Measurements from ENCODE around the gene TMEM92. TPM values are rescaled to one million over a fixed set of nuclear protein-coding genes. Genes with fewer than 3 reads are reported as not detected.
A peak's percentile ranks its signal among the peaks of the same experiment; 100 is the strongest.

TMEM92 gene
- polyA plus RNA-seq, 1 donor (not counting 4 experiments of a cell fraction or from before 2014, with no cell fraction given), result 0.88 TPM

DNA sequence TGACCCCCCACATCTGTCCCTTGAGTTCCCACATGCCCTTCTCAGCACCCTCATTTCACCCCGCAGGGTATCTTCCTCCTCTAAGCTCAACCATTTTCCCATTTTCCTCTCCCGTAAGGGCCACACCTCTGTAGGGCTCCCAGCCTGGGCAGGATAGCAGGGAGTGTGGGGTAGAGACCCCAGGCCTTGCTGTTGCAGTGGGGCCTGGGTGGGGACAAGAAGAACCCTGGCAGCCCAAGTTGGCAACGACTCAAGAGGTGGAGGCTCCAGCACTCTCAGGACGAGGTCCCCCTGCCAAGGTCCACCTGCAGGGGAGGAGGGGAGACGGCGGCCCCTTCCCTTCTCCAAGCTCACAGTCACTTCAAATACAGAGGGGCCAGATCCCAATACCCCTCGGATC lies 2.0 kb upstream of the TMEM92 start:
- dilution Hi-C loops (cut with MboI; ENCODE audit: extremely low pct_ligation_motif_present, low sequenced_read_pairs), result no loop called here
- no peaks in the 10 kb centered on the region for H3K27me3 ChIP-seq (ENCODE audit: control insufficient read depth, extremely low read depth, insufficient read depth, low read length)
- H2AFZ ChIP-seq (ENCODE audit: control insufficient read depth, low read length), result peak overlapping the region; percentile 95
- H3K9ac ChIP-seq (ENCODE audit: control insufficient read depth, extremely low read depth, insufficient read depth, low read length), result peak overlapping the region; percentile 71
- H3K4me3 ChIP-seq (ENCODE audit: control insufficient read depth in 2 of 3, extremely low read depth in 1 of 3, insufficient read depth in 2 of 3, low read depth in 1 of 3, low read length in 3 of 3), result peak overlapping the region; percentile 53 to 81 (median 76)
- no peak for FAIRE-seq
- H3K9me1 ChIP-seq (ENCODE audit: control insufficient read depth, extremely low read depth, insufficient read depth, low read length), result no peaks in the 10 kb centered on the region
- no peak for DNase-seq (ENCODE audit: low read depth, low spot score)
- H3K79me2 ChIP-seq (ENCODE audit: control insufficient read depth, insufficient read depth, low read length), result no peaks in the 10 kb centered on the region
- H4K20me1 ChIP-seq (ENCODE audit: control insufficient read depth, extremely low read depth, insufficient read depth, low read length), result no peaks in the 10 kb centered on the region
- no peak for TF ChIP-seq EZH2 (IDR thresholded peaks at IDR 0.05; ENCODE audit: low read length)
- TF ChIP-seq, protein P1, sequence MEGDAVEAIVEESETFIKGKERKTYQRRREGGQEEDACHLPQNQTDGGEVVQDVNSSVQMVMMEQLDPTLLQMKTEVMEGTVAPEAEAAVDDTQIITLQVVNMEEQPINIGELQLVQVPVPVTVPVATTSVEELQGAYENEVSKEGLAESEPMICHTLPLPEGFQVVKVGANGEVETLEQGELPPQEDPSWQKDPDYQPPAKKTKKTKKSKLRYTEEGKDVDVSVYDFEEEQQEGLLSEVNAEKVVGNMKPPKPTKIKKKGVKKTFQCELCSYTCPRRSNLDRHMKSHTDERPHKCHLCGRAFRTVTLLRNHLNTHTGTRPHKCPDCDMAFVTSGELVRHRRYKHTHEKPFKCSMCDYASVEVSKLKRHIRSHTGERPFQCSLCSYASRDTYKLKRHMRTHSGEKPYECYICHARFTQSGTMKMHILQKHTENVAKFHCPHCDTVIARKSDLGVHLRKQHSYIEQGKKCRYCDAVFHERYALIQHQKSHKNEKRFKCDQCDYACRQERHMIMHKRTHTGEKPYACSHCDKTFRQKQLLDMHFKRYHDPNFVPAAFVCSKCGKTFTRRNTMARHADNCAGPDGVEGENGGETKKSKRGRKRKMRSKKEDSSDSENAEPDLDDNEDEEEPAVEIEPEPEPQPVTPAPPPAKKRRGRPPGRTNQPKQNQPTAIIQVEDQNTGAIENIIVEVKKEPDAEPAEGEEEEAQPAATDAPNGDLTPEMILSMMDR (optimal IDR thresholded peaks at IDR 0.05 in 1 of 3, IDR thresholded peaks at IDR 0.05 in 1 of 3, conservative IDR thresholded peaks at IDR 0.05 in 1 of 3; ENCODE audit: extremely low read depth in 1 of 3, insufficient read depth in 2 of 3, low read length in 3 of 3), result no peak
- H3K36me3 ChIP-seq (ENCODE audit: control insufficient read depth in 2 of 2, extremely low read depth in 1 of 2, insufficient read depth in 2 of 2, low read length in 2 of 2), result no peaks in the 10 kb centered on the region
- peaks cover 19% of the 10 kb centered on the region for H3K4me1 ChIP-seq (ENCODE audit: control insufficient read depth, extremely low read depth, insufficient read depth, low read length)
- peak overlapping the region; percentile 94 for H3K4me2 ChIP-seq (ENCODE audit: control insufficient read depth, extremely low read depth, insufficient read depth, low read depth, low read length)
- H3K9me3 ChIP-seq (ENCODE audit: control insufficient read depth, low read depth, low read length), result no peaks in the 10 kb centered on the region
- no peak overlapping the region for H3K27ac ChIP-seq (ENCODE audit: control insufficient read depth, insufficient read depth, low read length)

GRCh38 chr17:50272711-50273653 lies 1.3 kb upstream of the TMEM92 start:
- TF ChIP-seq, protein P1 (optimal IDR thresholded peaks at IDR 0.05 in 1 of 3, IDR thresholded peaks at IDR 0.05 in 1 of 3, conservative IDR thresholded peaks at IDR 0.05 in 1 of 3; ENCODE audit: extremely low read depth in 1 of 3, insufficient read depth in 2 of 3, low read length in 3 of 3), result peak in 2 of 3 experiments; percentile 62 to 67
- TF ChIP-seq EZH2 (IDR thresholded peaks at IDR 0.05; ENCODE audit: low read length), result no peak
- peak overlapping the region; percentile 94 for H3K4me2 ChIP-seq (ENCODE audit: control insufficient read depth, extremely low read depth, insufficient read depth, low read depth, low read length)
- no peaks in the 10 kb centered on the region for H3K9me3 ChIP-seq (ENCODE audit: control insufficient read depth, low read depth, low read length)
- peak overlapping the region; percentile 71 for H3K9ac ChIP-seq (ENCODE audit: control insufficient read depth, extremely low read depth, insufficient read depth, low read length)
- FAIRE-seq, result no peak
- peak overlapping the region; percentile 95 for H2AFZ ChIP-seq (ENCODE audit: control insufficient read depth, low read length)
- H3K4me1 ChIP-seq (ENCODE audit: control insufficient read depth, extremely low read depth, insufficient read depth, low read length), result peaks cover 22% of the 10 kb centered on the region
- peak overlapping the region; percentile 53 to 81 (median 76) for H3K4me3 ChIP-seq (ENCODE audit: control insufficient read depth in 2 of 3, extremely low read depth in 1 of 3, insufficient read depth in 2 of 3, low read depth in 1 of 3, low read length in 3 of 3)
- H3K27me3 ChIP-seq (ENCODE audit: control insufficient read depth, extremely low read depth, insufficient read depth, low read length), result no peaks in the 10 kb centered on the region
- H3K9me1 ChIP-seq (ENCODE audit: control insufficient read depth, extremely low read depth, insufficient read depth, low read length), result no peaks in the 10 kb centered on the region
- dilution Hi-C loops (cut with MboI; ENCODE audit: extremely low pct_ligation_motif_present, low sequenced_read_pairs), result no loop called here
- no peaks in the 10 kb centered on the region for H4K20me1 ChIP-seq (ENCODE audit: control insufficient read depth, extremely low read depth, insufficient read depth, low read length)
- no peak overlapping the region for H3K27ac ChIP-seq (ENCODE audit: control insufficient read depth, insufficient read depth, low read length)
- no peak for DNase-seq (ENCODE audit: low read depth, low spot score)
- no peaks in the 10 kb centered on the region for H3K79me2 ChIP-seq (ENCODE audit: control insufficient read depth, insufficient read depth, low read length)
- no peaks in the 10 kb centered on the region for H3K36me3 ChIP-seq (ENCODE audit: control insufficient read depth in 2 of 2, extremely low read depth in 1 of 2, insufficient read depth in 2 of 2, low read length in 2 of 2)

All from keratinocyte (primary cell).